PFSK-1 (cell line): ENCODE data around the gene POMC.

Experiments
- FOXP2 ChIP-seq: optimal IDR thresholded peaks from 2 replicates; pipeline ENCODE3; 2011; ENCODE audit warnings: borderline replicate concordance, control low read depth, inconsistent platforms; ENCODE audit not compliant: insufficient read depth; ENCODE audit errors: extremely low read length, extremely low read depth
- POLR2AphosphoS5 ChIP-seq: IDR thresholded peaks from 2 replicates; pipeline ENCODE4 v1.6.1; 2012; ENCODE audit warnings: low read depth, mild to moderate bottlenecking, control low read depth, low read length, moderate library complexity
- REST ChIP-seq, 2 experiments: IDR thresholded peaks; 2 replicates each; pipeline versions ENCODE4 v1.6.1 to v1.8.0; 2011 to 2012; ENCODE audit warnings: low read depth in 2 of 2, low read length in 2 of 2, control low read depth in 1 of 2, inconsistent platforms in 1 of 2, mild to moderate bottlenecking in 1 of 2, moderate library complexity in 1 of 2; ENCODE audit not compliant: insufficient read depth in 1 of 2
- SIN3A ChIP-seq: IDR thresholded peaks from 2 replicates; pipeline ENCODE4 v1.6.1; 2012; ENCODE audit warnings: mild to moderate bottlenecking, low read length, moderate library complexity, borderline replicate concordance; ENCODE audit not compliant: insufficient read depth
- TAF1 ChIP-seq: IDR thresholded peaks from 2 replicates; pipeline ENCODE4 v1.6.1; 2012; ENCODE audit warnings: low read length, control low read depth, borderline replicate concordance; ENCODE audit not compliant: insufficient read depth

GRCh38 chr2:25187729-25188350, 19.5 kb upstream of the POMC start:
- TF ChIP-seq REST (IDR thresholded peaks at IDR 0.05; ENCODE audit: insufficient read depth in 1 of 2, low read depth in 2 of 2, low read length in 2 of 2) (no peak), POLR2AphosphoS5 (no peak), TAF1 (no peak), SIN3A (no peak), FOXP2 (no peak)
